NOMO-1 treated with DMSO at 0.1 percent for 48 hours (cell line): ENCODE data around the gene CADPS.

ENCODE experiments used
- DNase-seq: peaks from one replicate; lab custom pipeline; 2025; ENCODE audit not compliant: unreplicated experiment; lab: John Stamatoyannopoulos, UW

CADPS gene

DNA sequence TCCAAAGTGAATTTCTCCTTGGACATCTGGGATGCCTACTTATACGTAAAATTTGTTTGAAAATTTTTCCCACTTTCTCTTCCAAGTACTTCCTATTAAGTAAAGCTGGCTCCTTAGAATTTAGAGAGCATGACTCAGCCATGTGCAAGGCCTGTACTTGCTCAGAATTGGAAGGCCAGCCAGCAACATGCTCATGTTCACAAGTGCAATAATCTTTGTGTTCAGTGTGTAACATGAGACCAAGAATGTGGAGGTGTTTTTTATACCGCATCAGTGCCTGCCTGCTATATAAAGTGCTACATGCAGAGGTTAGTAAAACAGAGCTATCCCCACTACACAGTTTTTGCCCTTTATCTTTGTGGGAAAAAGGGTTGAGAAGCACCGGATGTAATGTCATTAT is 349.9 kb downstream of the CADPS start:
- no peak for DNase-seq

DNA sequence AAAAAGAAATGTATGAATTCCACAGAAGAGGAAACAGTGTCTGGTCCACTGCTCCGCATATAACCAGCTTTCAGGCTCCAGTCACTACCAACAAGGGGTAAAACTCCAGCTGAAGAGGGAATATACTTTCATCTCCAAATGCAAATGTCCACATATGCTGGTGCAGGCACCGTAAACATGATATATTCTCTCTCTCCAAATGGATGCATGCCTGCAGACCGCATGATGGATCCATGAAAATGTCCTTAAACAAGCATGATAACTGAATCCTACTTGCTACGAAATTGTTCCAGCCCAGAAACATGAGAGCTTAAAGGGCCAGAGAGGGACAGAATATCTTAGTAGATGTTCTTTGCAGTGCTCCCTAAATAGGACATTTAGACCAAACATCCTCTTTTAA is 351.5 kb downstream of the CADPS start:
- DNase-seq: no peak

DNA sequence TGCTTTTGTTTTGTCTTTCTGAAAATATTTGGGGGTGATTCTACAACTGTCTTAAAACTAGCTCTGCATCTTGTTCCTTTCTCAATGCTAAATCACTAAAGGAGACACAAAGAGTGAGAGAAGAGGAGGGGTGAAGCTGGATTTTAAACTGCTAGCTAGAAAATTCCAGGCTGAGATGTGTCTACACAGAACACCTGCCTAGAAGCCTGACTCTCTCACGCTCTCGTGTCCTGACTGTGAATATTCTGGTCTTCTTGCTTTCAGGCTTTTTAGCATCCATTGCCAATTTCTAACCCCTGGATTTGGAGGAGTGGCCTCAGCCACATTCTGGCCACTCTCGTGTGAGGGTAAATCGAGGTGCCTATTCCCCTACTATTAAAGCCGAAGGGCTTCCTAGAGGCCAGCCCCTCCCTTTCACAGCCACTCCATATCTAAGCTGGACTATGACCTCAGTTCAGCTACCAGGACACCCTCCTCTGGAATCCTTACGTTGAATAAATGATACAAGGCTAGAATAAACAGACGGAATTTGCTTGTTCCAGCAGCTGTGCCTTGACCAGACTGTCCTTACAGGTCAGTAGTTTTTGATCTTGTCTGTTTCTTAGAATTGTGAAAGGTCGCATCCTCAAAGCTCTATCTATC is 353.6 kb downstream of the CADPS start:
- DNase-seq: no peak

DNA sequence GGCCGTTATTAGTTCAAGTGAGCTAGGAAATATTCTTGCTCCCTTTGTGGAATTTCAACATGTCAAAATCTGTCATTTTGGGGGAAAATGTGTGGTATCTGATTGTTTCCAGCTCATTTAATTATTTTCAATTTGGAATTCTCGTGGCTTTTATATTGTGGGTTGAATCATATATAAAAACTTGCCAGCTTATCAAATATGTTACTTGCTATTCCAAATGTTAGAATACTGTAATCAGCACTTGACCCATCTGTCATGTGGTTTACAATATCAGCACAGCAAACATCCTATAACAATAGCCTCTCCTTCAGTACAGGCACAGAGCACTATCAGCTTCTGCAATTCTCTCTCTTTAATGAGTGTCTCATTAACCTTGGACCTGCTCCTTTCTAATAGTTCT is 371.7 kb downstream of the CADPS start:
- DNase-seq: no peak

DNA sequence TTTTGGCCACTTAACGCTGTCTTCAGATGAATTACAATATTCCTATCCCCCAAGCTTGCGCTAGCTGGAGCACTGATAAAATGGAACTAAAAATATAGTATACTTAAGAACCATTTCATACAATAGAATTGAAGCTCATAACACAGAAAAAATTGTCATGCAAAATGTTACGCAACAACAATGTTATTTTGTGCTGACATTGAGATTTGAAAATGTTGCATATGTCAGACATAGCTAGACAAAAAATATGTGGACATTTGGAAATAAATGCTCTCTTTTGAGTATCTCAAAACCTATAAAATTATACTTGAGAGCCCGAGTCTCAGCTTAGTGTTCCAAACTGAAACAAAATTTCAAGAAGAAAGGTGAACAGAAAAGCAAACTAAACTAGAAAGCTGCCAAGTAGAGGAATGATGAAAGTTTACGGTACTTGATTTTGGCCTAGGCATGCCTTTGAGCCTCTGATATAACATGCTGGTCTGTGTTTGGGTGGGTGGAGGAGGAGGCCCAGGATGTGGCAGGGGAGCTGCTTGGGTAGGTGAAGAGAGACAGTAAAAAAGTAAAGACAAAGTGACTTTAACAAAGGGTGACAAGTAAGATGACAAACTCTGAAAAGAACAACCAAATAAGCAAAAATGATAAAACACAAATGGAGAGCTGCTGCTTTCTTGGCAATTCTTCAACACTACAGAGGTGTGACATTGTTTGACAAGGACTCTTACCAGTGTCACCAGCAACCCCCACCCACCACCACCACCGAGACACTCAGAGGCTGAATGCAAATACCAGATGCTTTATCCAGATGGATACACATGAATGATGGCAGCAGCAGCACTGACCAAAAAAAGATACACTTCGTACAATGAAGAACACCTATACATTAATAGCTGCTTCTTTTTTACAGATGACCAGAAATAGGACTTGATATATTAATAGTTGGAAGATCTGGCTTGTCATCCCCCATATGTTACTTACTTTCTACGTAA is 372.6 kb downstream of the CADPS start:
- no peak for DNase-seq

DNA sequence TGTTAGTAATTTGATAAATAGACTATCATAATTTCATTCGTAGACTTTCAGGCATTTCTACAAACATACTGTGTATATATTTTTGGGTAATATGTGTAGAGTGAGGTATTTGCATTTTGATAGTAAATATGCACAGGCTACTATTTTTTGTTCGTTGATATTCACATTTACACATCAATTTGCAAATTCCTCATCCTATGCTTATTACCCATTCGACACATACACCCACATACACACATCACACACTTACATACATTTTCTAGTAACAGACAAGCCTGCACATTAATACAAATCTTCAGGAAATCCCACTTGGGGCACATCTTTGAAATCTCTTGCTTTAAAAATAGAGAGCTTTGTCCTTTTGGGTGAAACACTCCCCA is 373.9 kb downstream of the CADPS start:
- no peak for DNase-seq

DNA sequence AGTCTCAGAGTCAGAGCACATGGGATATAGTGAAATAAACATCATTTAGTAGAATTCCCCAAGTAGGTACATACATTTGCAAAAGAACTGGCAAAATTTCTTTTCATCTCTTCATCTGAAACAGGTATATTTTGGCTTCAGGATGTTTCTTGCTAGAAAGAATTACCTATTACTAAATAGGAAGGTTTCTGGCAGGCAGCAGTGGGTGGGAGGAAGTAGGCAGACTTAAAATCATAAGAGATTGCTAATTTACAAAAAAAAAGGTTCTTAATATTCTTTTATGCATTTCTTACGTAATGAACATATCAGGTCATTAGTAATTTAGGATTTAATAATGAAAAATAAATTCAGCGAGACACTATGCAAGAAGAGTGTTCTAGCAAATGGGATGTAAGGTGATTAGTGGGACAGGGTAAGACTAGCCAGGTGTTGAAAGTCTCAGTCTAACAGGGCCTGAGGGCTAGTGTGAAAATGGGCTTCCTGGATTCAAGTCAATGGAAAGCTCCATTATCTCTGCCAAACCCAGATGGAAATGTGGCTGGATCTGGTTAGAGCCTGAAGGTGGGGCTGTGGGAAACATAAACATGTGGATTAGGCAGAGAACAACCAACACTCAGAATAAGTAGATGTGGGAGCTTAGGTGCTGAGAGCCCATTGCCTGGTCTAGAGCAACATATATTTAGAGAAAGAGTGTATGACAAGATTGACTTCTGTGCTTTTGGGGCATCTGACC is 374.5 kb downstream of the CADPS start:
- no peak for DNase-seq

DNA sequence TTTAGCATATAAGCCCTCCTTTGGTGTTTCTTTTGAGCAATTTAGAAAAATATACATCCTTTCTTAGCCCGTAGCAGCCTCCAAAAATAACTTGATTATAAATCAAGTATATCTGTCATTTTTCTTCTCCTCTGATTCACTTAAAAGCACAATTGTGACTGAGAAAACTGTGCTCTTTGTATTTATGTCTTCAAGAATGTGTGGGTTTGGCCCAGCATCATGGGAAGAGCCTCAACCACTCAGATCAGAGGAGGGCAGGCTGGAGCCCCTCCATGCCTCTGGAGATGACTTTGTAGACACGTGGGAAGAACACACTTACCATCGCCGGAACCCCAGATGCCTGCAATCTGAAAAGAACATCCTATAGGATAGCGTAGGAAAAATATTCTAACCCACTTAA is 378.1 kb downstream of the CADPS start:
- DNase-seq: no peak

DNA sequence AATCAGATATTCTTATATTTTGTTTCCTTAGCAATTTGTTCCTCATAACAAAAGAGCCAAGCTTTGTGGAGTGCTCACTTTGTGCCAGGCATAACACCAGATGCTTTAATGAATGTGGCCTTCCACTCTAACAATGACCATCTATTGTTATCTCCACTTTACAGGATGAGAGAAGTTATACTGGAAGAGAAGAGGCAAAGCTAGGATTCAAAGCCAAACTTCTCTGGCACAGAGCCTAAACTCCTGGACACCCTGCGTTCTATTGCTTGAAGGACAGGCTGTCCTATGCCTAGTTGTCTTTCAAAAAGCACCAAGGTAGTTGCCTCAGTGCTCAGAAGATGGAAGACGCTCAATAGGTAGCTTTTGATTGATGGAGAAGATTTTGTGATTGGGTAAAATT is 378.7 kb downstream of the CADPS start:
- DNase-seq: no peak

DNA sequence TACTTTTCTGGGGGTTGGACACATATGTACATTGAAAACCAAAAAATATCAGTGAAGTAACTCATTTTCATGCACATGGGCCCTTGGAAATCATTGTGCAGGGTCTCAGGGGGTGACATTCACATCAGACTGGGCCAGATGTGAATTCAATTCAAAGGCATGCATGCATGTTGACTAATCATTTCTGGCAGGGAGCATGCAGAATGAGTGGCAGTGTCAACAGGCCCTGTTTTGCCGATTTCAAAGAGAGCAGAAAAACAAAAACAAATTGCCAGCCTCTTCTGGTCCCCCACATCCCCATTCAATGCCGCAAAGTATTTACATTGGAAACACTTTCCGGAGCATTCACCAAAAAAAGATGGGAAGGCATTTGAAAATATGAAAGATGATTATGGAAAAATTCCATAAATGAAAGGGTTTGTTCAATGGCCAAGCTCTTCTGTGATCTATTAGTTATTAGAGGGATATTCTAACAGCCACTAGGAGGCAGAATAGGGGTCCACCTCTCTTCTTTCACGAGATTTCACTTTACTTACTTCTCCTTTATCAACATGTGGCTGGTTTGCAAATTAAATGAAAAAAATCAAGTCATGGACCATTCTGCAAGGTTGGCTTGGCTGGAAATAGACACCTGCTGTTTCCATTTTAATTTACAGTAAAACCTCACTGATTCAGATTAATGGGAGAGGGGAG is 382.0 kb downstream of the CADPS start:
- no peak for DNase-seq

DNA sequence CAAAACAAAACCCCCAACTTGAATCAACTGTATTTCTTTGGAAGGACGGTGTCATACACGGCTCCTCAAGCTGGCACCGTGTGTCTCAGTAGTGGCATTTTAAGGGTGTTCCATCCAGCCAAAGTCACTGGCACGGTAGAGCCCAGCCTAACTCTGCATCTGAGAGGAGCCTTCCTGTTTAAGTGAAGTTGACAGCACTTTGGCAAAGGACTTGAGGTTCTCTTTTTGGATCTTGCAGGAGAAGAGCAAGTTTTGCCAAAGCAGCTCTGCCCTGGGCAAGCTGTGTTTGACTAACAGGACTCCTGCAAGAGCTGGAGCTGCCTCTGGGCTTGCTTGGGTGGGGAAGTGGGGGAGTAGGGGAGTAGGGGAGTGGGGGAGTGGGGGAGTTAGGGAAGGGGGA is 392.3 kb downstream of the CADPS start:
- DNase-seq: no peak

DNA sequence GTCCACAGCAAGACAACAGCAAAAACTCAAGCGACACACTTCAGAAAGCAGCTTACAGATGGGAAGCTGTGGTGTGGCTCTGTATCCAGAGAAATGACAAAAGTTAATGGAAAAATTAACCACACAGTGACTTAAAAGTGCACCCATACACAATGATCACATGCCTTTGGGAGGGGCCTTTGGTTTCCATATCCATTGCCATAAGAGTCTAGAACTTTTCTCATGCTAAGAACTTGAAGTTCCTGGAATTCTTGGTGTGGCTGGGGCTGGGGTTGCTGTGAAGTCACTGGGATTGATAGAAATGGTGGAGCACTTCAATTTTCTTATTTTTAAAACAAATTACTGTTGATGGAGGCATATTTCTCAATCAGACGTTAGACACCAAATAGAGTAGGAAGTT is 393.3 kb downstream of the CADPS start:
- no peak for DNase-seq

DNA sequence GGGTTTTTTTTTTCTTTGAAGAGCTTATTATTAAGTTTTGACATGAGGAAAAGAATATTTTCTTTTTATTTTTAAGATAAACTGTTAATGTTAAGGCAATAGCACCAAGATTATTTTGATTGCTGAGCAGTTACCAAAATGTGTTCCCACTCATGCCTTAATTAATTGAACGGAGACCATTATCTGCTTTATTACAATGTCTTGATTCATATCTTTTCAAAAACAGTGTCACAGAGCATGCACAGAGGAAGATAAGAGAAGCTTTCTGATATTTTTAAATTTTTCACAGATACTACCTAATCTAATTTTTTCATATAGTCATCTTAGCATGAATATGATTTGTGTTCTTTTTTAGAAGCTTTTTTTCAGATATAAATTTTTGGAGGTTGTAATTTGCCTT is 395.2 kb downstream of the CADPS start:
- no peak for DNase-seq

DNA sequence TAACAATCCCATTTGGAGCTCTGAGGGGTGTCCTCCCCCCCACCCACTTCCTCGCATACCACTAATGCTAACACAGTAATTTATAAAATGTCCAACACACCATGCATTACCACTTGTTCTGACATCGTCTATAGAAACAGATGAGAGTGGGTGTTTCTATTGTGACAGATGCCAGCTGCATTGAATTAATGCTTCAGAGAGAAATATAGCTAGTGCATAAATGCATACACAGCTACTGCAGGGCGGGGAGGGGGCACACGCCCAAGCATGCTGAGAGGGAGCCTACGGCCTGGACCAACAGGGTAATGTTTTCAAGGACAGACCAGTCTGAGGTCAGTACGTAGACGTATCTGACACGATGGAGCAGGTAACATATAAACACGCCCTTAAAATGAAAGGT is 395.9 kb downstream of the CADPS start:
- no peak for DNase-seq

DNA sequence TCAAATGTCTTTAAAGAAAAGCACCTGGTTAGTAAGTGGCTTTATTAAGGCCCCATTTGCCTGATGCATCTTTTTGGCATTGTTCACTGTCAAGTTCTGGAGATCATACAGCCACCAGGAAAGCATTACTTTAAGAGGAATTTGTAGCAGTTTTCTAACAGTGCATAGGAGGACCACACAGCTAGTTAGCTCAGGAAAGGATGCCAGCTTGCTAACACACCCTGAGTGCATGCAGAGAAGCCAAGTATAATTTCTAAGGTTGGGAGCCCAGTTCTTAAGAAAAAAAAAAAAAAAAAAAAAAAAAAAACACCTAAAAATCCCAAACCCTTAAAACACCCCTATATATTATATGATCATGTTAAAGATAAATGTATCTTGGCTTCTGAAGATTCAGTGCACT is 399.9 kb downstream of the CADPS start:
- no peak for DNase-seq

DNA sequence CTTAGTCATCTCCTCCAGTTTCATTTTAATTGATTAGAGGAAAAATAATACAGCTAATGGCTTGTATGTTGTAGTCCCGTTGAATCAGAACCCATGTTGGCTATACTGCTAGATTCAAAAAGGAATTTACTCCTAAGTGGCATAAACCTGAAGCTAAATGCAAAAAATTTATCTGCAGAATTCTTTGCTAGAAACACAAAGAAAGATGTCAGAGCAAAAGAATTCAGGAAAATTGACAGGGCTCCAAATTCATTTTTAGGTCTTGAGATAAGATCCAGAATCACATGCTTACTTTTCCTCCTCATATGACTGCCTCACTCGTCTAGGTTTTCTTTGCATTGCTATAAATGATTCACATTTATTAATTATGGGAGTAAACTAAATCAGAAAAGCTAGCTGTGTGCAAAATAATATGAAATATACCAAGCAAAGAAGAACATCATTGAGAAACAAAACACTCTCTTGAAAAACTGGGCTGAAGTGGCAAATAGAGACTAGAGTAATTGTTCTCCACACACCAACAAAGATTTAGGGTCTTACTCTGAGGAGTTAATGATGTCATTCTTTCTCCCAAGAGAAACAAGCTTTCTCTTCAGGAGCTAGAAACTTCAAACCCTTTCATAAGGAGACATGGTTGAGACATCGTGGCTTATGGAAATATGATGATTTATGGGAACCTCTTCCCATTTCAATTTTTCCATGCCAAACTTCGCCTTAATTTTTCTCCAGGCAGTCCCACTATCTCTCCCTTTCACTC is 407.1 kb downstream of the CADPS start:
- no peak for DNase-seq

DNA sequence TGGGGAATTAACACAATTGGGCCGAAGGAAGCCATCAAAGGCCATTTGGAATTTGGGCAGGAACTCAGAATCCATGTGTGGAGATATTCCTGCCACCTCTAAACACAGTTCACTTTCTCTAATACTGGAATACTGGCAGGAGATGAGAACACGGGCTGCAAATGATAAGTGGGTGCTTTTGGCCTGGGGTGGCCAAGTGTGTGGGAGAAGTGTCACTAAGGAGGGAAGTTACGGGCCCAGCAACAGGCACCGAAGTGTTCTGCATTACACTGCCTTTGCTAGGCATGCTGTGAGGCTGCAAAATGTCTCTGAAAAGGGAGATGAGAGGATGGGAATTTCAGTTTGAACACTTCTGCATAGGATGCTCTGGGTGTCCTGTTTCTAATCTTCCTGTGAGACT is 412.4 kb downstream of the CADPS start:
- no peak for DNase-seq

DNA sequence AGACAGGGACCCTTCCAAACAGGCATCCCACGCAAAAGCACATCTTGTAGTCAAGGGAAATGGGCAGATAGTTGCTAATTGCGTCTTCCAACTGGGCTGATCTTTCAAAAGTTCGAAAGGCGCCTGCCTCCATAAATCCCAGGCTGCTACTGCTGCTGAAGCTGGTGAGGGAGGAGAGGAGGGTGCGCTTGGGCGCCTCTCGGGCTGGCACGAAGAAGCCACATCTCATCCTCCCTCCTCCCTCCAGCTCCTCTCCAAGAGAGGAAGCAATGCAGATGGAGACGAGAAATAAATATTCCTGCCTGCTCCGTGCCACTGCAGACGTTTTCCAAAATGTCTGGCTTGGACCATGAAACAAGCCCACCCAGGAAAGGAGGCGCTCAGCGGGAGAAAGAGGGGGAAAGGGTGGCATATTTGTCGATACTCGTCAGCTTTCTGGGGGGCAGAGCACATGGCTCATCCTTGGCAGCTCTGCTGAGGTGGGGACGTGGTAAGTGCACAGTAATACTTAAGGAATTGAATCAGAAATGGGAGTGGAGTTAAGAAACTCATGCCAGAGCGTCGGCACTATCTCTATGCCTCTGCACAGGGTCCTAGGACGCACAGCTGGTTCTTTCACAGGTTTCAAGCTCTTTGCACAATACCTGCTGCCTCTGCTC is 413.0 kb downstream of the CADPS start:
- DNase-seq: no peak

DNA sequence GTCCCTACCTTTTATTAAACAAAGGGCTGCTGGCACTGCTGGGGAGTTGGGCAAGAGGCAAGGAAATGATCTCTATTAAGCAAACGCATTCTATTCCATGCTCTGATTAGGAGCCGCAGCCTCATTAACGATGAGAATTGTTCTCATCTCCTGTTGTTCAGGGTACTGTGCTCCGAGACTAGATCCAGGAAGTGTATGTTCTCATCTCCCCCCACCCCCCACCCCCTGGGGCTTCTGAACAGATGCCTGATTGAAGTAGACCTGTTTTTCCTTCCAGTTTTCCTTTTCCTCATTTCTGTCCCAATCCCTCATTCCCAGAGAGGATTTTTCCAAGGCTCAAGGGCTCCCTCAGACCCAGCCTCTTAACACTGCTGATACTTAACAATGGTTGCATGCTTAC is 420.3 kb downstream of the CADPS start:
- no peak for DNase-seq

DNA sequence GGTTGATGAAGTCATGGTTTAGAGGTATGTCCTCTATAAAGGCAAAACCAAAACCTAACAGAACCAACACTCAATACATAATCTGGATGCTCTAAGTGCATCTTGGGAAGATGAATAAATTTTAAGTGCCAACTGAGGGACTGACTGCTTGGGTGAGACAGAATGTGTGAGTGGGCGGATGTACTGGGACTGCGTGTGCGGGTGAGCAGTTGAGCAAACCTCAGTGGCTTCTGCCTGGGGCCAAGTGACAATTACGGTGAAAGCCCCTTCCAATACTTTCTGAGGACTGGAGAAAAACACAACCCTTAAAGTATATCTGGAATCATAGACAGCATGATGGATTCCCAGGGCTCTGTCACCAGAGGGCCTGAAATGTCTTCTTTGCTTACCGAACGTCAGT is 421.8 kb downstream of the CADPS start:
- no peak for DNase-seq
